Dendritic cell treated with granulocyte-macrophage colony-stimulating factor and Interleukin-4, amounts not matched to agents 40 ng/mL and 50 ng/mL, for 4 days (primary cell): Measurements from ENCODE around the gene PLA2G6.

Experiments used
- H3K27ac Mint-ChIP-seq: one replicate; pipeline ENCODE4 v1.8.0; 2022; ENCODE audit warnings: mild to moderate bottlenecking, mixed read lengths
- H3K27me3 Mint-ChIP-seq: one replicate; pipeline ENCODE4 v1.8.0; 2022; ENCODE audit warnings: mild to moderate bottlenecking, mixed read lengths
- H3K36me3 Mint-ChIP-seq: one replicate; pipeline ENCODE4 v1.8.0; 2022; ENCODE audit warnings: low read depth, mixed read lengths
- H3K4me1 Mint-ChIP-seq: one replicate; pipeline ENCODE4 v1.8.0; 2022; ENCODE audit warnings: low read depth, mixed read lengths
- H3K4me3 Mint-ChIP-seq: one replicate; pipeline ENCODE4 v1.8.0; 2022; ENCODE audit warnings: mild to moderate bottlenecking, moderate library complexity, mixed read lengths
- H3K9me3 Mint-ChIP-seq: one replicate; pipeline ENCODE4 v1.8.0; 2022; ENCODE audit warnings: mixed read lengths
- intact Hi-C: fragments of 100-400 bp; cut with micrococcal nuclease; formaldehyde crosslinking; loops from one replicate; pipeline ENCODE4 v1.15.0; 2022

PLA2G6 gene

GRCh38 chr22:38106814-38107578 lies 74.6 kb downstream of the PLA2G6 start:
- Mint-ChIP-seq H3K4me3 (no peak overlapping the region), H3K36me3 (no peaks in the 10 kb centered on the region), H3K27me3 (peaks cover 46% of the 10 kb centered on the region), H3K9me3 (no peaks in the 10 kb centered on the region), H3K4me1 (no peaks in the 10 kb centered on the region), H3K27ac (no peak overlapping the region)
- intact Hi-C loops, result loop anchor here (10.0 kb wide), 1 partner anchor 248 kb away; no protein-coding TSS in a partner anchor

DNA sequence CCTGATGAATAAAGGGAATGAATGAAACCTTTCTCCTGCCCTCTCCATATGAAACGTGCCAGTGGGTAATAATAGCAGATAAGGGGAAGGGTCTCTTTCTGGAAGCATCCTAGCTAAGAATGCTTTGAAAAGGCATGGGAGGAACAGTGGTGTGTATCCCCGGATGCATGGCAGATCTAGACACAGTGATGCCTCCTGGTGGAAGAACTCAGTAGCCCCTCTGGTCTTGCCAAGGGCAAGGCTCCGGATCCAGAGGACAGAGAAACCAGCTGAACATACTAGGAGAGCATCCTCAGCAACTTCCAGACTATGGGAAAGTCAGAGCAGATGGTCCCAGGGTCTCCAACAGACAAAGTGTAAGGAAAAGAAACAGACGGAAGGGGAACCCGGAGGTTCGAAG lies 77.5 kb downstream of the PLA2G6 start:
- H3K4me3 Mint-ChIP-seq, result no peak overlapping the region

GRCh38 chr22:38103641-38104040 lies 78.0 kb downstream of the PLA2G6 start:
- Mint-ChIP-seq H3K9me3 (no peaks in the 10 kb centered on the region), H3K27me3 (peaks cover 36% of the 10 kb centered on the region), H3K36me3 (no peaks in the 10 kb centered on the region), H3K27ac (no peak overlapping the region), H3K4me3 (no peak overlapping the region), H3K4me1 (no peaks in the 10 kb centered on the region)
- intact Hi-C loops, result loop anchor here (2.0 to 10.0 kb wide), 3 partner anchors 51 to 251 kb away; no protein-coding TSS in a partner anchor

More for the DNA sequence above, 77.5 kb downstream of the PLA2G6 start:
- Mint-ChIP-seq H3K36me3 (no peaks in the 10 kb centered on the region), H3K27me3 (peaks cover 33% of the 10 kb centered on the region), H3K9me3 (no peaks in the 10 kb centered on the region), H3K4me1 (no peaks in the 10 kb centered on the region), H3K27ac (no peak overlapping the region)
- intact Hi-C loops, result loop anchor here (2.0 to 10.0 kb wide), 3 partner anchors 51 to 251 kb away; no protein-coding TSS in a partner anchor

GRCh38 chr22:38098410-38099249 lies 83.0 kb downstream of the PLA2G6 start:
- Mint-ChIP-seq H3K36me3 (no peaks in the 10 kb centered on the region), H3K4me3 (no peak overlapping the region), H3K27ac (no peak overlapping the region), H3K4me1 (no peaks in the 10 kb centered on the region), H3K9me3 (no peaks in the 10 kb centered on the region), H3K27me3 (peaks cover 22% of the 10 kb centered on the region)
- intact Hi-C loops, result no loop called here

DNA sequence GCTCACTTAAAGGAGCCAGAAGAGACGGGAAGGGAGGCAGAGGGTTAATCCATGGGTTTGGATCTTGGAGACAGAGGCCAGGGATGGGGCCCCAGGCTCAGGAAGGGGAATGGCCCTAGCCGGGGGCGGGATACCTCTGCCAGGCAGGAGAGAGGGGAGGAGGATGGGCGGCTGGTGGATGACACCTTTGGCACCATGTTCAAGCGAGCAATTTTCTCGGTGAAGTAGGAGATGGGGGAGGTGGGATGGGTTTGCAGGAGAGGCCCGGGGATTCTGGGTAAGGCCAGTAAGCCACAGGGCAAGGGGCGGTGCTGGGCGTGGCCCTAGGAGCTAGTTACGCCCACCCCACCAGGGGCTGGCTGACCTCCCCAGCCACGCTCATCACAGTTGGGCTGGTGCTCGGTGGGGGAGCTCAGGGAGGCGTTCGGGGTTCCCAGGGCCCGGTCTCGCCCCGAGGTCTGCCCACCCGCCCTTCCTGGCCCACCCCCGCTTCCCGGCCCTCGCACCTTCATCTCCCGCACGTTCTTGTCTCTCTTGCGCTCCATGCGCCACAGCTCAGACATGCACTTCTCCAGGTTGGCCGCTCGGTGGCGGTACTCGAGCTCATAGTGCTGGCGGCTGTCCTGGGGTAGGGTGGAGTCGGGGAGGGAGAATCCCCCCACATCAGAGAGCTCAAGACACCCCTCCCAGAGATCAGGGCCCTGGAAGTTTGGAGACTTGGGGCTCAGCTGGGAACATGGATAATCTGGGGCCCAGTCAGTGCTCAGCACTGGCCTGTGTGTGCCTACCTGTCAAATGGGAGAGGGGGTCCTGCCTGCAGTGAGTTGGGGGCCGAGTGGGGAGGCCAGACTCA lies 83.8 kb downstream of the PLA2G6 start:
- Mint-ChIP-seq H3K27ac (no peak overlapping the region), H3K36me3 (no peaks in the 10 kb centered on the region), H3K4me3 (no peak overlapping the region), H3K9me3 (no peaks in the 10 kb centered on the region), H3K4me1 (no peaks in the 10 kb centered on the region), H3K27me3 (peaks cover 27% of the 10 kb centered on the region)
- intact Hi-C loops, result no loop called here

- H3K27me3 Mint-ChIP-seq, result peaks cover 25% of the 10 kb centered on the region
- intact Hi-C loops, result no loop called here
- H3K4me1 Mint-ChIP-seq, result no peaks in the 10 kb centered on the region
- no peaks in the 10 kb centered on the region for H3K9me3 Mint-ChIP-seq
- H3K27ac Mint-ChIP-seq, result no peak overlapping the region
- no peaks in the 10 kb centered on the region for H3K36me3 Mint-ChIP-seq
- H3K4me3 Mint-ChIP-seq, result no peak overlapping the region
These were observed 84.6 kb downstream of the PLA2G6 start for GRCh38 chr22:38097058-38097457.

DNA sequence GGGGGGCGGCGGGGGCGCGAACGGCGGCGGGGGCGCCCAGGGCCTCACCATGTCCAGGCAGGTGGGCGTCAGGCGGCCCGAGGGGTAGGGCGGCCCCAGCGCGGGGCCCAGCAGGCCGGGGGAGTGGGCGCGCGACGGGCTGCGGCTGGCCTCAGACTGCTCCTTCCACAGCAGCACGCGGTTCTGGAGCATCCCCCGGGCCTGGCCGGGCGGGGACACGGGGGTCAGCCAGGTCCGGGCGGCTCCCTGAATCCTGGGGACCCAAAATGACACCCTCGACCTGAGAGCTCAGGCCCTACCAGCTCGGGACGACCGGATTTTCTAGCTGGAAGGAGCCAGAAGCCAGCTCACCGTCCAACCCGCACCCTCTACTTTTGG lies 92.2 kb downstream of the PLA2G6 start:
- Mint-ChIP-seq H3K4me3 (no peak overlapping the region), H3K9me3 (no peaks in the 10 kb centered on the region)

GRCh38 chr22:38088629-38089473 lies 92.8 kb downstream of the PLA2G6 start:
- no peak overlapping the region for H3K4me3 Mint-ChIP-seq
- H3K9me3 Mint-ChIP-seq, result no peaks in the 10 kb centered on the region
- H3K27ac Mint-ChIP-seq, result no peak overlapping the region
- H3K36me3 Mint-ChIP-seq, result no peaks in the 10 kb centered on the region
- no peaks in the 10 kb centered on the region for H3K4me1 Mint-ChIP-seq
- H3K27me3 Mint-ChIP-seq, result peaks cover 68% of the 10 kb centered on the region
- intact Hi-C loops, result no loop called here

More for the DNA sequence above, 92.2 kb downstream of the PLA2G6 start:
- intact Hi-C loops, result no loop called here
- Mint-ChIP-seq H3K36me3 (no peaks in the 10 kb centered on the region), H3K4me1 (no peaks in the 10 kb centered on the region), H3K27me3 (peaks cover 65% of the 10 kb centered on the region), H3K27ac (no peak overlapping the region)

DNA sequence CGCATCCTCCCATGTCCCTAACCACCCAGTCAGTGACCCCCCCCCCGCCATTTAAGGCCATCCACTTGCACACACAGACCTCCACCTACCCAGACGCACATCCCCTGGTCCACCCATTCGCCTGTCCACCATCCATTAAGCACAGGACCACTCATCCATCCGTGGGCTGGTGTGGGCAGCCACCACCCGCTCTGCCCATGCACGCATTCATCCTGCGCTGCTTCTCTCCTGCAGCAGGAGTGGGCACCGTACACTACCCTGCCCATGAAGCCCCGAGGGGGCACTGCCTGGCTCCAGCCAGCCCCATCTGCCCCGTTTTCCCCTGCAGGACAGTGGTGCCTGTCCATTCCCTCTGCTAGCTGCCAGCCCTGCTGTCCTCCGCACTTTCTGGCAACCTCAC lies 93.8 kb downstream of the PLA2G6 start:
- Mint-ChIP-seq H3K36me3 (no peaks in the 10 kb centered on the region), H3K27me3 (peaks cover 73% of the 10 kb centered on the region), H3K27ac (no peak overlapping the region), H3K4me3 (no peak overlapping the region), H3K4me1 (no peaks in the 10 kb centered on the region), H3K9me3 (no peaks in the 10 kb centered on the region)
- intact Hi-C loops, result no loop called here

DNA sequence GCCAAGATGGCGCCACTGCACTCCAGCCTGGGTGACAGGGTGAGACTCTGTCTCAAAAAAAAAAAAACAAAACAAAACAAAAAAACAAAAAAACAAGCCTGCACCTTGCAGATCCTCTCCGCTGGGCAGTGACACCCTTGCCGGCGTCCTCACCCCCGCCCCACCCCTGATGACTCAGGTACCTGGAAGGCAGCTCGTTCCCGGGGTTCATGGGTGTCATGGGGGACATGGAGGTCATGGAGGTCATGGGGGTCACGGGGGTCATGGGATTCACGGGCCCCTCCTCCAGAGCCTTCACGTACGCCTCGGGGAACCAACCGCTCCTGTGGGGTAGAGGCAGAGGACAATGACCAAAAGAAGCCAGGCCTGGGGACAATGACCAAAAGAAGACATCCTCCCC lies 94.7 kb downstream of the PLA2G6 start:
- H3K4me3 Mint-ChIP-seq, result no peak overlapping the region
- no peaks in the 10 kb centered on the region for H3K9me3 Mint-ChIP-seq
- peaks cover 7% of the 10 kb centered on the region for H3K4me1 Mint-ChIP-seq
- no peak overlapping the region for H3K27ac Mint-ChIP-seq
- intact Hi-C loops, result no loop called here
- H3K27me3 Mint-ChIP-seq, result peaks cover 82% of the 10 kb centered on the region
- no peaks in the 10 kb centered on the region for H3K36me3 Mint-ChIP-seq

- intact Hi-C loops, result no loop called here
- Mint-ChIP-seq H3K27ac (no peak overlapping the region), H3K9me3 (no peaks in the 10 kb centered on the region), H3K4me1 (peaks cover 10% of the 10 kb centered on the region), H3K4me3 (no peak overlapping the region), H3K36me3 (no peaks in the 10 kb centered on the region), H3K27me3 (peaks cover 85% of the 10 kb centered on the region)
These were observed 95.4 kb downstream of the PLA2G6 start for GRCh38 chr22:38086001-38086845.

DNA sequence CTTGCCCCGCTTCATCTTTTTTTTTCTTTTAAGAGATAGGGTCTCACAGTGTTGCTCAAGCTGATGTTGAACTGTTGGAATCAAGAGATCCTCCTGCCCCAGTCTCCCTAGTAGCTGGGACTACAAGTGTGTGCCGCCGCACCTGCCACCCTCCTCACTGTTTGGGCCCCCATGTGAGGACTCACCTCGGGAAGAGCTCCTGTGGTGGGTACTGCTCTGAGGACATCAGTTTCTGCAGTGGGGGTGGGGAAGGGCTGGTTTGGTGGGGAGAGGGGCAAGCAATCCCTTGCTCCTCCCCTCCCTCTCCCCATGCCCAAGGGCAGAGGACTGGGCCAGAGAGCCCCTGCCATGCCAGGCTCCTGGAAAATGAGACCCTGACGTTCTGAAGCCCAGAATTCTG lies 96.1 kb downstream of the PLA2G6 start:
- Mint-ChIP-seq H3K4me3 (no peak overlapping the region), H3K27me3 (peaks cover 84% of the 10 kb centered on the region), H3K36me3 (no peaks in the 10 kb centered on the region), H3K4me1 (peaks cover 10% of the 10 kb centered on the region), H3K27ac (no peak overlapping the region), H3K9me3 (no peaks in the 10 kb centered on the region)
- intact Hi-C loops, result no loop called here
